ENCODE data around the gene TPK1. TPM values are rescaled to one million over a fixed set of nuclear protein-coding genes. Genes with fewer than 3 reads are reported as not detected.

Gene TPK1
- total and polyA plus RNA-seq, 4 donors, result 3.5 to 15.5 (median 7.8) TPM

DNA sequence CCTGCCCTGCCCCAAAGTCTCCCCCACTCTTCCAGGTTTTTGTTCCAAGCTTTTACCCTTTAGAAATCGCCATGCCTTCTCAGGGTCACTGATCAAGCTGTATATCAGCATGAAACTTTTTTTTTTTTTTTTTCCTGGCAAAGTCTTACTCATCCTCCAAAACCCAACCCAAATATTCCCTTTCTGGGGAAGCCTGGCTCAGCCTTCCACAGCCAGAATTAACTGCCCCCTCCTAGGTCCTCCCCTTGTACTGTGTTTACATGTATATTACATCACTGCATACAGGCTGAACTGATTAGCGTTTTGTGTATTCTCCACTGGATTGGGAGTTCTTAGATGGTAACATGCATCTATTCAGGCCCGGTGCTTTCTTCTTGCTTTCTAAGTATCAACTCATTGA lies 427.7 kb downstream of the TPK1 start:
- Histone ChIP-seq H3K36me3 (ENCODE audit: control insufficient read depth, insufficient read depth, low read length) (no peaks in the 10 kb centered on the region), H3K4me1 (ENCODE audit: control insufficient read depth, insufficient read depth, low read length) (no peaks in the 10 kb centered on the region), H3K27ac (ENCODE audit: low read depth, low read length) (no peak overlapping the region), H3K9me3 (ENCODE audit: control insufficient read depth, insufficient read depth, low read length) (no peaks in the 10 kb centered on the region), H3K4me3 (ENCODE audit: low read depth, low read length) (no peak overlapping the region), H3K27me3 (ENCODE audit: control insufficient read depth, insufficient read depth, low read length) (no peaks in the 10 kb centered on the region)
- DNase-seq (ENCODE audit: low read depth in 4 of 6, low spot score in 6 of 6), result no peak
- WGBS (ENCODE audit: insufficient coverage), result 81% methylated on average over 1 of the region's 3 CpGs

DNA sequence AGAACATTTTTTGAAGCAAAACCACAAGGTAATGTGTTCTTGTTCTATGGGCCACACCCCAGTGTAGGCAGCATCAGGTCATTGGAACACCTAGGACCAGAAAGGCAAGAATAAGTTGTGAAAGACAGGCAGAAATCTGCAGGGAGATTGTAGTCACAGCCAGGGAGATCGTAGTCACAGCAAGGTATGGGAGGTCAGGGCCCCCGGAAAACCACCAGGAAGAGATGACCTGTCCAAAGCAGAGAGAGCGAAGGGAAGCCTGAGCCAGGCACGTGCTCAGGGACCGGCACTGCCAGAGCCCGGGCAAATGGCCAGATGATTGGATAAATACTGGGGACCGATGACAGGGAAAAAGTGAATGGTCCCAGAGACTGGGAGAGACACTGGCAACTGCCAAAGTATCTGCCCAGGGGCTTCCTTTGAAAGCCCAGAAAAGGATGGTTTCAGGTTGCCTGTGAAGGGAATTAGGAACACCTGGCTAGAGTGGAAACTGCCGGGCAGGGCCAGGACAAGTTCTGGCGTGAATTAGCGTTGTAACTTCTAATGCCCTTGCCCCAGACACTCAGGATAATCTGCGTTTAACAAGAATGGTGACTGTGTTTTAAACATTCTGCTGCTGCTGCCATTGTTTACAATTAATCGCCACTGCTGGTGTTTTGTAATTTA lies 428.5 kb downstream of the TPK1 start:
- no peaks in the 10 kb centered on the region for H3K4me1 ChIP-seq (ENCODE audit: control insufficient read depth, insufficient read depth, low read length)
- DNase-seq (ENCODE audit: low read depth in 4 of 6, low spot score in 6 of 6), result no peak
- 60% methylated on average over 11 of the region's 12 CpGs for WGBS (ENCODE audit: insufficient coverage)
- H3K9me3 ChIP-seq (ENCODE audit: control insufficient read depth, insufficient read depth, low read length), result no peaks in the 10 kb centered on the region
- H3K27me3 ChIP-seq (ENCODE audit: control insufficient read depth, insufficient read depth, low read length), result no peaks in the 10 kb centered on the region
- no peak overlapping the region for H3K4me3 ChIP-seq (ENCODE audit: low read depth, low read length)
- no peaks in the 10 kb centered on the region for H3K36me3 ChIP-seq (ENCODE audit: control insufficient read depth, insufficient read depth, low read length)
- no peak overlapping the region for H3K27ac ChIP-seq (ENCODE audit: low read depth, low read length)

DNA sequence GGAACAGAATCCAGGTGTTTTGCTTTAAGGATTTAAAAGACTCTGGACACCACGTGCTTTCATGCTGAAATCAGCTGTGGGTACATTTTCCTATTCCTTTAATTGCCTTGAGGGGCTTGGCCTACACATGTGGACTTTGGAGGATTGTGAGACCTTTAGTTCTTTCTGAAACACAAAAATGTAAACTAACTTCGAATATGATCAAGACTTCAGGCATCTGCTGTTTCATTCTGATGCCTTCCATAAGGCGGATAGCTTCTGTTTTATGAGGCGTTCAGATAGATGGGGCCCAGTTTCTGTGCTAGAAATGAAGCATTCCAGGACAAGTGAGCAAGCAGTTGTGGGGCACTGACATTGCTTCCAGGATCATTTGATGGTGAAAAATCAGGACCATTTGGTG lies 430.9 kb downstream of the TPK1 start:
- 93% methylated on average over 3 of the region's 4 CpGs for whole genome bisulfite sequencing (ENCODE audit: insufficient coverage)

GRCh38 chr7:144403649-144404061 lies 432.2 kb downstream of the TPK1 start, which contains the start of gene NOBOX:
Gene NOBOX (minus strand): TSS chr7:144403693.
- no peaks in the 10 kb centered on the region for H3K27me3 ChIP-seq (ENCODE audit: control insufficient read depth, insufficient read depth, low read length)
- H3K9me3 ChIP-seq (ENCODE audit: control insufficient read depth, insufficient read depth, low read length), result no peaks in the 10 kb centered on the region
- H3K4me1 ChIP-seq (ENCODE audit: control insufficient read depth, insufficient read depth, low read length), result no peaks in the 10 kb centered on the region
- H3K36me3 ChIP-seq (ENCODE audit: control insufficient read depth, insufficient read depth, low read length), result no peaks in the 10 kb centered on the region
- no peak within 1 kb of the TSS for H3K4me3 ChIP-seq (ENCODE audit: low read depth, low read length)
- no peak within 1 kb of the TSS for H3K27ac ChIP-seq (ENCODE audit: low read depth, low read length)
- WGBS (ENCODE audit: insufficient coverage), result 97% methylated on average over 26 of the region's 39 CpGs
- no peak for DNase-seq (ENCODE audit: low read depth in 4 of 6, low spot score in 6 of 6)

More for the DNA sequence above, 430.9 kb downstream of the TPK1 start:
- H3K36me3 ChIP-seq (ENCODE audit: control insufficient read depth, insufficient read depth, low read length), result no peaks in the 10 kb centered on the region
- H3K4me3 ChIP-seq (ENCODE audit: low read depth, low read length), result no peak overlapping the region
- no peaks in the 10 kb centered on the region for H3K4me1 ChIP-seq (ENCODE audit: control insufficient read depth, insufficient read depth, low read length)
- DNase-seq (ENCODE audit: low read depth in 4 of 6, low spot score in 6 of 6), result no peak
- no peak overlapping the region for H3K27ac ChIP-seq (ENCODE audit: low read depth, low read length)
- H3K27me3 ChIP-seq (ENCODE audit: control insufficient read depth, insufficient read depth, low read length), result no peaks in the 10 kb centered on the region
- H3K9me3 ChIP-seq (ENCODE audit: control insufficient read depth, insufficient read depth, low read length), result no peaks in the 10 kb centered on the region

DNA sequence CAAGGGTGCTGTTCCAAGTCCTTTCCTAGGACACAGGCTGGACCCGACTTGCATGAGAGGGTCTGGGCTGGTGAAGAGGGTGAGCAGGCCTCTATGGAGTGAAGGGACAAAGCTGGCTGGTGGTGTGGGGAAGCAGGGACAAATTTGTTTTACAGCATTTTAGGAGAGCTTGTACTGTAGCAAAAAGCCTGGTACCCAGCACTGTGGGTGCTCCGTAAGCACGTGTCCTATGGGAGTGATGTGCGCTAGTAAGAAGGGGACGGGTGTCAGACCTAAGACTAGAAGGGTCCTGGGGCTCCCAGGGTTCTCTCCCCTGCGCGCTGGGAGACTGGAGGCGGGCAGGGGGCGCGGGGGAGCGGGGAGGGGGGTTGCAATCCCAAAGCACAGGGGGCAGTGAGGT lies 432.8 kb downstream of the TPK1 start:
- H3K4me1 ChIP-seq (ENCODE audit: control insufficient read depth, insufficient read depth, low read length), result no peaks in the 10 kb centered on the region
- 94% methylated on average over 5 of the region's 11 CpGs for WGBS (ENCODE audit: insufficient coverage)
- H3K4me3 ChIP-seq (ENCODE audit: low read depth, low read length), result no peak overlapping the region
- DNase-seq (ENCODE audit: low read depth in 4 of 6, low spot score in 6 of 6), result no peak
- H3K36me3 ChIP-seq (ENCODE audit: control insufficient read depth, insufficient read depth, low read length), result no peaks in the 10 kb centered on the region
- H3K27me3 ChIP-seq (ENCODE audit: control insufficient read depth, insufficient read depth, low read length), result no peaks in the 10 kb centered on the region
- no peaks in the 10 kb centered on the region for H3K9me3 ChIP-seq (ENCODE audit: control insufficient read depth, insufficient read depth, low read length)
- no peak overlapping the region for H3K27ac ChIP-seq (ENCODE audit: low read depth, low read length)

Small RNA genes within 50 kb of the gene (small RNA-seq; reads per million reads assigned to genes)
- gene RNU6ATAC40P (ENCODE audit: low replicate concordance), result not detected

All from spinal cord (tissue), 10 donors.